Measurements from ENCODE around the gene RBMS3.

Gene RBMS3

GRCh38 chr3:29731050-29731449, 450.2 kb downstream of the RBMS3 start:
- DNase-seq (ENCODE audit: low read depth) = no peak

- no peak for DNase-seq (ENCODE audit: low read depth)
Measured at GRCh38 chr3:29741231-29741630, 460.4 kb downstream of the RBMS3 start.

GRCh38 chr3:29745232-29745870, 464.5 kb downstream of the RBMS3 start:
- DNase-seq (ENCODE audit: low read depth) = no peak

GRCh38 chr3:29746163-29746760, 465.4 kb downstream of the RBMS3 start:
- no peak for DNase-seq (ENCODE audit: low read depth)

- DNase-seq (ENCODE audit: low read depth) = no peak
Measured at GRCh38 chr3:29747991-29748390, 467.1 kb downstream of the RBMS3 start.

- no peak for DNase-seq (ENCODE audit: low read depth)
Measured at GRCh38 chr3:29751647-29752314, 470.9 kb downstream of the RBMS3 start.

- no peak for DNase-seq (ENCODE audit: low read depth)
Measured at GRCh38 chr3:29754346-29754745, 473.5 kb downstream of the RBMS3 start.

- no peak for DNase-seq (ENCODE audit: low read depth)
Measured at GRCh38 chr3:29755416-29755815, 474.5 kb downstream of the RBMS3 start.

GRCh38 chr3:29757054-29757777, 476.3 kb downstream of the RBMS3 start:
- DNase-seq (ENCODE audit: low read depth) = no peak

GRCh38 chr3:29758108-29758433, 477.2 kb downstream of the RBMS3 start:
- DNase-seq (ENCODE audit: low read depth) = no peak

GRCh38 chr3:29758434-29759322, 477.8 kb downstream of the RBMS3 start:
- no peak for DNase-seq (ENCODE audit: low read depth)

GRCh38 chr3:29759411-29760225, 478.7 kb downstream of the RBMS3 start:
- DNase-seq (ENCODE audit: low read depth) = no peak

GRCh38 chr3:29760226-29760685, 479.4 kb downstream of the RBMS3 start:
- DNase-seq (ENCODE audit: low read depth) = no peak

- DNase-seq (ENCODE audit: low read depth) = no peak
Measured at GRCh38 chr3:29761517-29761916, 480.6 kb downstream of the RBMS3 start.

GRCh38 chr3:29763115-29763514, 482.2 kb downstream of the RBMS3 start:
- DNase-seq (ENCODE audit: low read depth) = no peak

GRCh38 chr3:29764041-29764440, 483.2 kb downstream of the RBMS3 start:
- no peak for DNase-seq (ENCODE audit: low read depth)

GRCh38 chr3:29764603-29765254, 483.9 kb downstream of the RBMS3 start:
- DNase-seq (ENCODE audit: low read depth) = no peak

- no peak for DNase-seq (ENCODE audit: low read depth)
Measured at GRCh38 chr3:29771602-29772001, 490.7 kb downstream of the RBMS3 start.

GRCh38 chr3:29772436-29772835, 491.6 kb downstream of the RBMS3 start:
- DNase-seq (ENCODE audit: low read depth) = no peak

GRCh38 chr3:29773481-29773880, 492.6 kb downstream of the RBMS3 start:
- no peak for DNase-seq (ENCODE audit: low read depth)

Data from stimulated activated CD4-positive, alpha-beta T cell treated with anti-CD3 and anti-CD28 coated beads, Interleukin-2, amount 100 ng/mL, for 4 hours (primary cell).